AML-193 (cell line): ENCODE measurements around the gene BEND4.

Source experiments
- DNase-seq, 2 experiments: peaks; one replicate each; lab custom pipeline; 2025; lab: John Stamatoyannopoulos, UW

The BEND4 gene

DNA sequence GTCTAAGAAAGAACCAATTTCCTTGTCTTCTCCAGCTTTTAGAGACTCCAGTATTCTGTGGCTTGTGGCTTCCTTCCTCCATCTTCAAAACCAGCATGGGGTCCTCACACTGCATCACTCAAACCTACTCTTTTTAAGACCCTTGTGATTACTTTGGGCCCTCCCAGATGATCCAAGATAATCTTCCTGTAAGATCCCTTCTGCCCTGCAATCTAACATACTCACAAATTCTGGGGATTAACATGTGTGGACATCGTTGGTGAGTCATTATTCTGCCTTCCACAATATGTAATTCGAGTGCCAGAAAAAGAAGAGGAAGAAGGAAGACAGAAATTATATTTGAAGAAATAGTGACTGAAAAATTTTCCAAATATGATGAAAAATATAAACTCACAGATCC, 47.9 kb downstream of the BEND4 start:
- DNase-seq, result no peak

DNA sequence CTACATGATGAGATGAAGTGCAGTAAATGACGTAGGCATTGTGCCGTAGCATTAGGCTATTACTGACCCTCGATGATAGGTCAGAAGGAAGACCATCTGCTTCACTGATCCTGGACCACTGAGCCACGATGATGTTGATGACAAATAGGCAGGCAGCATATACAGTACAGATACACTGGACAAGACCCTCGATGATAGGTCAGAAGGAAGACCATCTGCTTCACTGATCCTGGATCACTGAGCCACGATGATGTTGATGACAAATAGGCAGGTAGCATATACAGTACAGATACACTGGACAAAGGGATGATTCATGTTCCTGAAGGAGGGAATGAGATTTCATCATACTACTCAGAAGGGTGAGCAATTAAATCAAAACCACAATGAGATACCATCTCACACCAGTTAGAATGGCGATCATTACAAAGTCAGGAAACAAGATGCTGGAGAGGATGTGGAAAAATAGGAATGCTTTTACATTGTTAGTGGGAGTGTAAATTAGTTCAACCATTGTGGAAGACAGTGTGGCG, 50.9 kb downstream of the BEND4 start:
- DNase-seq, result no peak

DNA sequence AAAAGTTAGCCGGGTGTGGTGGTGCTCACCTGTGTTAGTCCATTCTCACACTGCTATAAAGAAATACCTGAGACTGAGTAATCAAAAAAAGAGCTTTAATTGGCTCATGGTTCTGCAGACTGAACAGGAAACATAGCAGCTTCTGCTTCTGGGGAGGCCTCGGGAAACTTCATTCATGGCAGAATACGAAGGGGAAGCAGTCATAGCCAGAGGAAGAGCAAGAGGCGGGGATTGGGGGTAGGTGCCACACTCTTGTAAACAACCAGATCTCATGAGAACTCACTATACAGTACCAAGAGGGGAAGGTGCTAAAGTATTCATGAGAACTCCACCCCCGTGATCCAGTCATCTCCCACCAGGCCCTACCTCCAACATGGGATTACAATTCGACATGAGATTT, 64.1 kb downstream of the BEND4 start:
- no peak for DNase-seq

DNA sequence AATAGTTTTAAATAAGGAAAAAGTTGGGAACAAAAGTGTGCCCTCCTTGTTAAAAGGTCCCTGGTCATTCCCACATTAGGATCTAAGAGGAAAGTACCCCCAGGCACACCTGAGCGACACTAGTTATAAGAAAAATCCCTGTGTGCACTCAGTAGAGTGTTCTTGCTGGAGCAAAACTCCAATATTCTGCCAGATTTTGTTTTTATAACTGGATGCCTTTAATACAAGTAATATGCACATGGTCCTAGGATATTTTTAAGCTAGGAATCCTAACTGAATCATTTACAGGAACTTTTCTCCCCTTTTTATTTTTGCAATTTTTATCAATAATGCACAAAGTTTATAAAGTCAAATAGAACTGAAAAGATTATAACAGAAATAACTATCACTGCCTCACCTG, 68.6 kb downstream of the BEND4 start:
- DNase-seq, result no peak

DNA sequence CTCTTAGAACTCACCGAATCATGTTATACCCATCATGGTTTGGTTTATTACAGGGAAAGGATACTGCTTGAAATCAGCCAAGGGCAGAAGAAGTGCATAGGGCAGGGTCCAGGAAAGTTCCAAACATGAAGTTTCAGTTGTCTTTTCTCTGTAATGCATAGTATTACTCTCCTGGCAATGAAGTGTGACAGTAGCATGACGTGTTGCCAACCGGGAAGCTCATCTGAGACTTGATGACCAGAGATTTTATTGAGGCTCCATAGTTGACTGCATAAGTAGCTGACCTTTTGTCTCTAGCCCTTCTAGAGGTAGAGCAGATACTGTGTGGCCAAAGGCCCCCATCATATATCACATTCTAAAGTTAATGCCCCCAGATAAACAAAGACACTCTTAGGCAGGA, 72.1 kb downstream of the BEND4 start:
- DNase-seq, result no peak

DNA sequence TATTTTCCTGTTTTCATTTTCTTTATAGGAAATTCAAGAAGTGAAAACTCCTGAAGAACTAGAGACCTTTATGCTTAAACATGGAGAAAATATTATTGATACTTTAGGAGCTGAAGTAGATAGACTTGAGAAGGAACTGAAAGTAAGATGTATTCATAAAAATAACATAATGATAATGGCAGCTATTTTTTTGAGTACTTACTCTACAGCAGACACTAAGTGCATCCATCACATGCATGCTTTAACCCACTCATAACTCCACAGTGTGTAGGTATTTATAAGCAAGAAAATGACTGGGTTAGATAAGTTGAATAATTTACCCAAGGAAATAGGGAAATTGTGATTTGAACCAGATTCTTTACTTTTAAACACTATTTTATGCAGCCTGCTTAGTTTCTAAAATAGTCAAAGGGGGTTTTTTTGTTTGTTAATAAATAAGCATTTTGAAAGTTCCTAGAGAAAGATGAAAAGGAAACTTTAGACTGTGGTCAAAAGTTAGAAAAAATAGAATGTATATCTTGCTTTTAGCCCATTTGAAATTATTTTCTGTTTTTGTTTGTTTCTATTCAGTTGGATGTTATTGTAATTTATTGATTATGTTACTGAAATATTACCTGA, 74.2 kb downstream of the BEND4 start:
- DNase-seq, result no peak

DNA sequence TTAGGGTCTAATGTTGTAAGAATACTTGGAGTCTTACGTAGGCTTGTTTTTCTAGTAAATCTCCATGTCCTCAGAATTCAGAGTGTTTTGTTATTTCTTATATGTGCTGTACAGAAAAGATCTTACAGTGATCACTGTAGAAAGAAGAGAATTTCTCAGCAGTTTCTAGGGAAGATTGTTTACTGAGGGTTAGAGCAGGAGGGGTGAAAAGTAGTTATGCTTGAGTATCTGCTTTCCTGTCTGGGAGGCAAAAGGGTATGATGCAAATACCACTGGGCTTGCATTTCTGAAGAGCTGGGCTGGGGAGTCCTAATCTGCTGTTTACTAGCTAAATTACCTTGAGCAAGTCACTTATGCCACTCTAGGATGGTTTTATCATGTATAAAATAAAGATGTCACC, 78.2 kb downstream of the BEND4 start:
- DNase-seq, result no peak

DNA sequence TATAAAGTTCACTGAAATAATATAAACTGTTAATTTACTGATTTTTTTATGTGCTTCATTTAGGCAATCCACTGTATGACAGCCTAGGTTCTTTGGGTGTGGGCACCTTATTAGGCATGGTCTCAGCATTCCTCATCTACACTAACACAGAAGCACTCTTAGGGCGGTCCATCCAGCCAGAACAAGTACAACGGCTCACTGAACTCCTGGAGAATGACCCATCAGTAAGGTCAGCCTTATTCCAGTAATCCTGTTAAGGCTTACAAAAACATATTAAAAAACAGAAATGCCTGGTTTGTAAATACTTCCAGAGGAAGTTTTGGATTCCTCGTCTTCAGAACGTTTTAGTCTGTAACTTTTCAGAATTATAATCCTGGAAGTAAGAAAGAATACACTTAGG, 82.0 kb downstream of the BEND4 start:
- no peak for DNase-seq

DNA sequence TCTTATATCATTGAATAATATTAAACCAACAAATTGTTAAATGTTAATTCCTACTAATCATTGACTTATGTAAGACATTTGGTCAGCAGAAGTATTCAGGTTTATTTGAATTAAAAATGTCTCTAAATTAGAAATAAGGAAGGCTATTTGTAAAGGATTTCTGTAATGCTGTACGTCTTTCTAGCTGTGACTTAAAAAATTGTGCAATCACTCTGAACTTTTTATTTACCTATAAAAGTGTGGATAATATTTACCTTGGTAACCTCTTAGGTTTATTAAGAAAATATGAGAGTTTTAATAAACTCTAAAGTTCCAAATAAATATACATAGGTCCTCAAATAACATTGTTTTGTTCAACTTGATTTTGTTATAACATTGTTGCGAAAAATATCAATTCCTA, 85.2 kb downstream of the BEND4 start:
- no peak for DNase-seq

DNA sequence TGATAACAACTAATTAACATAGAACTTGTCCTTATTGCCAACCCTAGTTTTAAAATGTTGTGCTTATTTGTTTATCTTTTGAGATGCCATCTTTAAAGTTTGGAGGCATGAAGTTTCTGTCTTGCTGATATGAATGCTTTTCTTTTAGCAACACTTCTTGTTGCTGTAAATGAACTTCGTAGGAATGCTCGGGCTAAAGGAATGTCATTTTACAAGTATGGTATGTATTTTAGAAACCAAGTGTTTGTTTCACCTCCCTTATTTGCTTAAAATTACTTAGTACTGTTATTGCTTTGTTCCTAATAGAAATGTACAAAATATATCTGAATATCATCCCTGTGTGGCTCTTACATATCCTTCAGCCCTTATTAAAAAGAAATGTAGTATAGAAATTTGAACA, 86.1 kb downstream of the BEND4 start:
- no peak for DNase-seq
